Fibroblast of skin of abdomen (primary cell): ENCODE data around the gene ZNRF4. TPM values are rescaled to one million over a fixed set of nuclear protein-coding genes. Genes with fewer than 3 reads are reported as not detected.
"Not testable (repeated sequence)": the region's sequence is repeated elsewhere in the genome, so short reads cannot be mapped to it uniquely, and the experiment has no call there.

Experiments used
- DNase-seq: peaks from one replicate; pipeline ENCODE4 v3.0.0-alpha.2; 2013
- polyA plus RNA-seq, 2 experiments: library from polyadenylated mRNA; unstranded; fragments of 120-200 nt; gene quantifications; one replicate each; pipeline ENCODE4 v1.2.1, GENCODE V29; 2013; ENCODE audit not compliant: insufficient read length in 2 of 2

ZNRF4 gene
- polyA plus RNA-seq (2013, experiment 1 of 2; ENCODE audit: insufficient read length): not detected
- polyA plus RNA-seq (2013, experiment 2 of 2; ENCODE audit: insufficient read length): not detected

DNA sequence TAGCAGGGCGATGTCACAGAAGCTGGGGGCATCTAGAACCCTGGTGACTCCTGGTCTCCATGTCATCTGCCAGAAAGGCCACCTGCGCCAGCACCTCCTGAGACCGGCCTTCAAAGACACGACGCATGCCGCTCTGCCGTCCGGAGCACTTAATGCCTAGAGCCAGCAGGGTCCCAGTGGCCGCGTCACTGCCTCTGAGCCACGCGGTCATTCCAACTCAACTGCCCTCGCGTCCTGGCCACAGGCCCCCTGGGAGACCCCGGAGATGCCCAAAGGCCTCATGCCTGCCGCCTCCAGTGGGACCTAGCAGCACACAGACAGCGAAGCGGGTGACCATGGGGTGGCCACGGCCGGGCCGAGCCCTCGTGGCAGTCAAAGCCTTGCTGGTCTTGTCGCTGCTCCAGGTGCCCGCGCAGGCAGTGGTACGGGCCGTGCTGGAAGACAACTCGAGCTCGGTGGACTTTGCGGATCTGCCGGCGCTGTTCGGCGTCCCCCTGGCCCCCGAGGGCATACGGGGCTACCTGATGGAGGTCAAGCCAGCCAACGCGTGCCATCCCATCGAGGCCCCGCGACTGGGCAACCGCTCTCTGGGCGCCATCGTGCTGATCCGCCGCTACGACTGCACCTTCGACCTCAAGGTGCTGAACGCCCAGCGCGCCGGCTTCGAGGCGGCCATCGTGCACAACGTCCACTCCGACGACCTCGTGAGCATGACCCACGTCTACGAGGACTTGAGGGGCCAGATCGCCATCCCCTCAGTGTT is at the start of gene ZNRF4:
Gene ZNRF4, plus strand, starts transcription at position 51 of the 763 bp plus-strand sequence. Its CDS starts 75 bp downstream, at position 126.
- DNase-seq: no peak

DNA sequence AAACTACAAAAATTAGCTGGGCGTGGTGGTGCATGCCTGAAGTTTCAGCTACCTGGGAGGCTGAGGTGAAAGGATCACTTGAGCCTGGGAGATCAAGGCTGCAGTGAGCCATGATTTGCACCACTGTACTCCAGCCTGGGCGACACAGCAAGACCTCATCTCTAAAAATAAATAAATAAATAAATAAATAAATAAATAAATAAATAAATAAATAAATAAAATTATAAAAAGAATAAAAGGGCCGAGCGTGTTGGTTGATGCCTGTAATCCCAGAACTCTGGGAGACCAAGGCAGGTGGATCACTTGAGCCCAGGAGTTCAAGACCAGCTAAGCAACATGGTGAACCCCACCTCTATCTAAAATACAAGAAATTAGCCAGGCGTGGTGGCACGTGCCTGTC is 49.0 kb upstream of the ZNRF4 start:
- DNase-seq: not testable (repeated sequence)

- no peak for DNase-seq
Measured at GRCh38 chr19:5406816-5407215, 48.4 kb upstream of the ZNRF4 start.

DNA sequence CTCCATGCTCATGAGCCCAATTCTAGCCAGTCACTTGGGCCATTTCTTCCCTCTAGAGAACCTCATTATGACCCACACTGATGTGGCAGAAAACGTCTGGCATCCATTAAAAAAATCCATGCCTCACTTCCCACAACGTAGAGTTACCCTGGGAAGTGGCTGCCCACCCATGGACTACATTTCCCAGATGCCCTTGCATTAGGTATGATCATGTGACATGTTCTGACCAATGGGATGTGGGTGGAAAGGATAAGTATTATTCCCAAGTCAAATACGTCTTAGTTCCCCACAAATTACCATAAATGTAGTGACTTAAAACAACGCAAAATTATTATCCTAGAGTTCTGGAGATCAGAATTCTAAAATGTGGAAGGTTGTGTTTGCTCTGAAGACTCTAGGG is 47.9 kb upstream of the ZNRF4 start:
- no peak for DNase-seq

DNA sequence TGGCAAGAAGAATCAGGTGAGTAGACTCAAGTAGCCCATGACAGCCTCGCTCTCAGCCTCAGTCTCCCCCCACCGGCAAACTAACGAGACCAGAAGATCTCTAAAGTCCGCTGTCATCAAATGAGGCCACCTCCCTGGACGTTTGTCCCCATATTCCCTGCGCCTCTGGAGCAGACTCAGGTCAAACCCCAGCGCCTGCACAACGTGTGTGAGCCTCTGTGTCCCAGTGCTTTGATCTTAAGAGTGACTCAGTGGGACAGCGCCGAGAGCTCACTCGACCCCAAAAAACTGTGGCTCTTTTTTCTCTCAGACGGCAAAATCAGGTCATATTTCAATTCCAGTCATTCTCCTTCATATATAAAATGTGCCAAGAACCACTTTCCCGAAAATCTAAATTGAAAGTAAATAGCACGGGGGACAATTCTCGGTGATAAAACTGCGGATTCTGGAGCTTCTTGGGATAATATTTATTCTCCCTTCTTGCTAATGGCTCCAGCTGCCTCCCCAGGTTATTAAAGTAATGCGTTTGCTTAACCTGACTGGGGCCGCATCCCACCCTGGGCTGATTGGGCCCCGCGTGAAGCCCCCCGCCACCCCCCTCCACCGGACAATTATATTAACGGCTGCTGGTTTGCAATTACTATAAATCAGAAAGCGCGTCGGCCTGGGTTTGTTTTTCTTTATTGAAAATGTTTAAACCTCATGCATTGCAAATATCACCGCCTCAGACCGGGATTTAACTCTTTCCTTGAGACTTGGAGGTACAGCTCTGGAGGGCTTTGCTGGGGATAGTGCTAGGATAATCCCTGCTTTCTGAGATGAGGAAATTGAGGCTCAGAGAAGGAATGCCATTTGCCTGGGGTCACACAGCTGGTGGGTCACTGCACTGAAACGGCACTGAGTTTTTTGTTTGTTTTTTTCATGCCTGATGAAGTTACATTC is 37.5 kb upstream of the ZNRF4 start:
- DNase-seq: no peak

DNA sequence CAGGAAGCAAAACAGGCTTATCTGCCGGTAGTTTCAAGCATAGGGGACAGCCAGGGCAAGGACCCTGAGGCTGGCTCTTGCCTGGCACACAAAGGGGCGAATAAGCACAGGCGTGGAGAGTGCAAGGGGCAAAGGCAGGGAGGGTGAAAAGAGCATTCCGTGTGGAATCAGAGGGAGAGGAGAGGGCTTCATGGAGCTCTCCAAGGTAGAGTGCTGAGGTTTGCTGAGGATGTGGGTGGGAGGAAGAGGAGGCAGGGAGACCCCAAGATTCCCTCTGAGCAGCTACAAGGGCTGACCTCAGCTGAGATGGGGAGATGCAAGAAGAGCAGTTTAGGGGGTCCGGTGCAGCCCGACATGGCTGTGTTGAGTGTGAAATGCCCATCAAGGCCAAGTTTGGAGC is 36.5 kb upstream of the ZNRF4 start:
- no peak for DNase-seq

- no peak for DNase-seq
Measured at GRCh38 chr19:5420953-5421352, 34.3 kb upstream of the ZNRF4 start.

GRCh38 chr19:5423567-5424125 is 31.6 kb upstream of the ZNRF4 start:
- no peak for DNase-seq

DNA sequence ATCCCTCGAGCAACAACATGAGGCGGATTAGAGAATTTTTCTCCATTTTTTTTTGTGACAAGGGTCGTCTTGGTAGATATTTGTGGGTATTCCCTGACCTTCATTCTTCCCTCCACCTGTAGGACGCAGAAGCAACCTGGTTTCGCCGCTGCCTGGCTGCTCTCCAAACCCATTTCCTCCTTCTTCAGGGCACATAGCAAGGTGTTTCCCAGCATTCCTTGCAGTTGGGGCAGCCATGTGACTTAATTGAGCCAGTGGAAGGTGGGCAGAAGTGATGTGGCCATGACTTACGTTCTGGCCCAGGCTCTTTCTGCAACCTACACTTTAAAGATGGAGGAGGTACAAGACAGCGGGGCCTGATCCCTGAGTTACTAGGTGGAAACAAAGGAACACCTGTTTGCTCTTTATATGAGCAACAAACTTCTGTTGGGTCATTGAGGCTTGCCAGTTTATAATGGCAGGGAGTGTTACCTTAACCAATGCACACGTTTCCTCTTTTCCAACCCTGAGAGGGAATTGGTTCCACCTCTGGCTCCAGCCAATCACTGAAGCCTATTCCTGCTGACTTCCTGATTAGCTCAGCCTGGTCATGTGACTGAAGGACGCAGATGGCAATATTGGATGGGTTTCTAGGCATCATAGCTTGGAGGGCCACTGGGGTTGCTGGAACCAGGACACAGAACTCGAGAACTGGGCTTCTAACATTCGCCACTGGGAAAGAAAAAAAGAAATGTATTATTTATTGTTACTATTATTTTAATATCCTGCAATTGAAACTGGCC is 30.8 kb upstream of the ZNRF4 start:
- no peak for DNase-seq

- DNase-seq: no peak
Measured at GRCh38 chr19:5425260-5425659, 30.0 kb upstream of the ZNRF4 start.

DNA sequence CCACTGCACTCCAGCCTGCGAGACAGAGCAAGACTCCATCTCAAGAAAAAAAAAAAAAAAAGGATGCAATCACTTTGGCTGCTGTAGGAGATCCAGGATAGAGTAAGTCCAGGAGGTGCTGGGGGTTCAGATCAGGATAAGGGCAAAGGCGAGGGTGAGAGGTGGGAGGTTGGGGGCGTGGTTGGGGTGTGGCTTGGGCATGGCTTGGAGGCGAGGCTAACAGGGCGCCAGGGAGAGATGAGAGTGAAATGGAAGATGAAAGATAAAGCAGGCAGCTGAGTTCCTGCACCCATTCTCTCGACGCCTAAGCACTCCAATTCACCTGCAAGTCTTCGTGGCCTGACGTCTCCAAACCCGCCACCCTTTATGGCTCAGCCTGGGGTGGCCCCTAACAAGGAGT is 25.0 kb upstream of the ZNRF4 start:
- no peak for DNase-seq

DNA sequence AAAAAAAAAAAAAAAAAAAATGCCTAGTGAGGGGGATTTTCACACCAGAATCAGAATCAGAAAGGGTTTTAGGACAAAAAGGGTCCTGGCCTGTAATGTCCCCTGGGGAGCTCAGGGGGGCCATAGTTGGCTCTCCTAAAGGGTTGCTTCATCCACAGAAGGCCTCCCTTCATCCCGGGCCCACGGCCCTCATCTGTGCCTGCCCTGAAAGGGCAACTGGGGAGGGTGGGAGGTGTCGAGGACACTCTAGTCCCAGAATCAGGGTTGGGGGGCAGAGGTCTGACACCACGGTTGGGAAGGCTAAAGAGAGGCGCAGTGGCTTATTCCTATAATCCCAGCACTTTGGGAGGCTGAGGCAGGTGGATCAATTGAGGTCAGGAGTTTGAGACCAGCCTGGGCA is 22.5 kb upstream of the ZNRF4 start:
- DNase-seq: no peak

DNA sequence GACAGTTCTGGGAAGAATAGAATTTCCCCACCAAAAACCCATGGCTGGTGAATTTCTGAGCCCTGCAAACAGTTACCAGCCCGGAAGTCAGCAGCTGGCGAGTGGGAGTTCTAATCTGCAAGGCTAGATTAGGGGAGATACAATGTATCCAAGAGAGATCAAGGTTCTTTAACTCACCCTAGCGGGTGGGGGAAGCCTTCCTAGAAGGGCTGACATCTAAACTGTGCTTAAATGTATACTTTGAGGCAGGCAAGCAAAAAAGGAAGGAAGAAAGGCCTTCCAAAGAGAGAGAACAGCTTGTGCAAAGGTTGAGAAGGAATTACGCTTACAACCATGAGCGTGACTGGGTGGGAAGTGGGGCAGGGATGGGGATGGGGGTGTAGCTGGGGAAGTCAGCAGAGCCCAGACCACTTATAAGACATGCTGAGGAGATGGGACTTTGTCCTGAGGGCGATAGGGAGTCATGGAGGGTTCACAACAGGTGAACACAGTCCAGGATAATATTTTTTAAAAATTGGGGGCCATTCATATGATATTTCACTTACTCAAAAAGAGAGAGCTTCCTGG is 20.8 kb upstream of the ZNRF4 start:
- DNase-seq: peak; percentile 11

- DNase-seq: peak; percentile 94
Measured at GRCh38 chr19:5434970-5435641, 20.1 kb upstream of the ZNRF4 start.

DNA sequence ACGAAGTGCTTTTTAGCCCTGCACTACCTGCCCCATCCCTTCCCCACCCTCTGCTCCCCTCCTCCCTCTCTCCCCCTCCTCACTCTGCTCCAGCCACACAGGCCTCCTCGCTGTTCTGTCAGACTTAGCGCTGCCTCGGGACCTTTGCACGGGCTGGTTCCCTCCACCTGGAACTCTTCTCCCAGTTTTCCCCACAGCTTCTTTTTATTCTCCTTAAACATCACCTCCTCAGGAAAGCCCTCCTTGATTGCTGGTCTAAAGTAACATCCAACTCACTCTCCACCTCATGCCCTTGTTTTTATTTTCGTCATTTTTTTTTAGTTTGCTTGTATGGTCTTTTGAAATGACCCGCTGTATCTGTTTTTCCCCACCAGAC is 19.6 kb upstream of the ZNRF4 start:
- peak; percentile 12 for DNase-seq

DNA sequence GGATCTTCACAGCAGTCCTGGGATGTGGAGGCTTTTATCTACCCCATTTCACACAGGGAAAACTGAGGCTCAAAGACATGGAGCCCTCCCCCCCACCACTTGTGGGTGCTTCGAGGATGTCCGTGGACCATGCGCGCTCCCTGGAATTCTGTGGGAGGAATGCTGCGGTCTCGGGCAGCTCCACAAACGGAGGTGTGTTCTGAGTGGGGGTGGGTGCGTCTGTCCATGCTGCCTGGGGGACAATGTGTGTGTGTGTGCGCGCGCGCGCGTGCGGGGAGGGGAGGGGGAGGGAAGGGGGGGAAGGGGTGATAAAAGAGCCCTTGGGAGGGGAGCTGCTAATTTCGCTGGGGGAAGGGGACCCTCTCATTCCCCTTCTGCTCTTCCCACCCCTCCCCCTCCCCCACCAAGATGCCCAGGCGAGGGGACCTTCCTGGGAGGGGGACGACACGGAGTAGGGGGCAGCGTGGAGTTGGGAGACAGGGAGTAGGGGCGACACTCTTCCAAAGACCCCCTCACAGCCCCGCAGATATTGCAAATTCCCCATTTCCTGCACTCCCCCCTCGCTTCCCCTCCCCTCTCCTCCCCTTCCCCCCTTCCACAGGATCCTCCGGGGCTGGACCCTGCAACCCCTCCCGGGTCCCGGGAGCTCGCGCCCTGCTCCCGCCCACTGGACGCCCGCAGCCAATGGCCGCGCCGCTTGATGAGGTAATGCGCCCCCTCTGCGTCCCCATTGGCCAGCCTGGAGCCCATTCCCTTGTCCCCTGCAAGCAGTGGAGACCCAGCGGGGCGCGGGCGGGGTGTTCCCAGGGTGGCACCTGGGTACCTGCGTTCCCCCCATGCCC is 18.9 kb upstream of the ZNRF4 start:
- DNase-seq: peak; percentile 94

DNA sequence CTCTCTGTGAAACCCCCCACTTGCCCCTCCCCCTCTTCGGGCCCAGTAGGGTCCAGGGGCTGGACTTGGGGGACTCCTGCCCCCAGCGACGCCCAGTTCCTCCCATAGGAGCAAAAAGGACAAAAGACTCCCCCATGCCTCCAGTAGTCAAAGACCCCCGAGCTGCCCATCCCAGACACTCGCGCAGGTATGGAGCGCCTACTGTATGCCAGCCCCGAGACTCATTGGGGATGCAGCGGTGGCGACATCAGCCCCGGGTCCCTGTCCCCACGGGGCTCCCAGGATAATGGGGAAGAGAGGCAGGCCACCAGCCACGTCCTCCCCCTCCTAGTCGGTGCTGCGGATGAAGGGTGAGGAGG is 18.3 kb upstream of the ZNRF4 start:
- no peak for DNase-seq

GRCh38 chr19:5438756-5439155 is 16.5 kb upstream of the ZNRF4 start:
- not testable (repeated sequence) for DNase-seq

GRCh38 chr19:5439452-5439851 is 15.8 kb upstream of the ZNRF4 start:
- no peak for DNase-seq

GRCh38 chr19:5440299-5440698 is 14.9 kb upstream of the ZNRF4 start:
- no peak for DNase-seq

DNA sequence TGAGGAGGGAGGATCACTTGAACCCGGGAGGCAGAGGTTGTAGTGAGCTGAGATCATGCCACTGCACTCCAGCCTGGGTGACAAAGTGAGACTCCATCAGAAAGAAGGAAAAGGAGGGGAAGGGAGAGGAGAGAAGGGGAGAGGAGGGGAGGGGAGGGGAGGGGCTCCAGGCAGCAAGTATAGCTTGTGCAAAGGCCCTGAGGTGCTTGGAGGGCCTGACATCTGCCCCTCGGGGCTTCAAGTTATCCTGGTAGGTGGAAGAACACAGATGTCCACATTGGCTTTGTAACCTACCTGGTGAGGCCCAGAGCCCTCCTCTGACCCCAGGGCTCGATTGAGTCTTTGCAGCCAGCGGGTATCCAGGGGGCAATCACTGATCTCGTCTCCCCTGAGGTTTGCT is 11.5 kb upstream of the ZNRF4 start:
- no peak for DNase-seq
